Measurements from ENCODE around the gene ZFAND5.

DNA sequence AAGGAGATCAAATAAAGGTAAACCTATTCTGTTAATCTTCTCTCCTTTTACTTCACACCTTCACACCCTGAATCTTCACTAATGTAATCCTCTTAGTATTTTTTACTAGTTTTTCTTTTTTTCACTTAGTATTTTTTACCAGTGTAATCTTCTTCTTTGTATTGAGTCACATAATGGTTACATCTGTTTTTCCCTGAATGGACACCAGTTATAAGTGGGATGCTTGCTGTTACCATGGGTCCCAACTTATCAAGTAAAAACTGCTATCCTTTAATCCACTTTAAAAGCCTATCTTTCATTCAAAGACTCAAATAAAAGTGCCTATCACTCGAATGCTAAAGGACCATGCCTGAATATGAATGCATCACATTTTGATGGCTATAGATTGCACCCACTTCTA is 15.1 kb downstream of the ZFAND5 start:
- TF ChIP-seq, protein P1, sequence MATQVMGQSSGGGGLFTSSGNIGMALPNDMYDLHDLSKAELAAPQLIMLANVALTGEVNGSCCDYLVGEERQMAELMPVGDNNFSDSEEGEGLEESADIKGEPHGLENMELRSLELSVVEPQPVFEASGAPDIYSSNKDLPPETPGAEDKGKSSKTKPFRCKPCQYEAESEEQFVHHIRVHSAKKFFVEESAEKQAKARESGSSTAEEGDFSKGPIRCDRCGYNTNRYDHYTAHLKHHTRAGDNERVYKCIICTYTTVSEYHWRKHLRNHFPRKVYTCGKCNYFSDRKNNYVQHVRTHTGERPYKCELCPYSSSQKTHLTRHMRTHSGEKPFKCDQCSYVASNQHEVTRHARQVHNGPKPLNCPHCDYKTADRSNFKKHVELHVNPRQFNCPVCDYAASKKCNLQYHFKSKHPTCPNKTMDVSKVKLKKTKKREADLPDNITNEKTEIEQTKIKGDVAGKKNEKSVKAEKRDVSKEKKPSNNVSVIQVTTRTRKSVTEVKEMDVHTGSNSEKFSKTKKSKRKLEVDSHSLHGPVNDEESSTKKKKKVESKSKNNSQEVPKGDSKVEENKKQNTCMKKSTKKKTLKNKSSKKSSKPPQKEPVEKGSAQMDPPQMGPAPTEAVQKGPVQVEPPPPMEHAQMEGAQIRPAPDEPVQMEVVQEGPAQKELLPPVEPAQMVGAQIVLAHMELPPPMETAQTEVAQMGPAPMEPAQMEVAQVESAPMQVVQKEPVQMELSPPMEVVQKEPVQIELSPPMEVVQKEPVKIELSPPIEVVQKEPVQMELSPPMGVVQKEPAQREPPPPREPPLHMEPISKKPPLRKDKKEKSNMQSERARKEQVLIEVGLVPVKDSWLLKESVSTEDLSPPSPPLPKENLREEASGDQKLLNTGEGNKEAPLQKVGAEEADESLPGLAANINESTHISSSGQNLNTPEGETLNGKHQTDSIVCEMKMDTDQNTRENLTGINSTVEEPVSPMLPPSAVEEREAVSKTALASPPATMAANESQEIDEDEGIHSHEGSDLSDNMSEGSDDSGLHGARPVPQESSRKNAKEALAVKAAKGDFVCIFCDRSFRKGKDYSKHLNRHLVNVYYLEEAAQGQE (IDR thresholded peaks at IDR 0.05; ENCODE audit: borderline replicate concordance), result no peak
- TF ChIP-seq, protein P2, sequence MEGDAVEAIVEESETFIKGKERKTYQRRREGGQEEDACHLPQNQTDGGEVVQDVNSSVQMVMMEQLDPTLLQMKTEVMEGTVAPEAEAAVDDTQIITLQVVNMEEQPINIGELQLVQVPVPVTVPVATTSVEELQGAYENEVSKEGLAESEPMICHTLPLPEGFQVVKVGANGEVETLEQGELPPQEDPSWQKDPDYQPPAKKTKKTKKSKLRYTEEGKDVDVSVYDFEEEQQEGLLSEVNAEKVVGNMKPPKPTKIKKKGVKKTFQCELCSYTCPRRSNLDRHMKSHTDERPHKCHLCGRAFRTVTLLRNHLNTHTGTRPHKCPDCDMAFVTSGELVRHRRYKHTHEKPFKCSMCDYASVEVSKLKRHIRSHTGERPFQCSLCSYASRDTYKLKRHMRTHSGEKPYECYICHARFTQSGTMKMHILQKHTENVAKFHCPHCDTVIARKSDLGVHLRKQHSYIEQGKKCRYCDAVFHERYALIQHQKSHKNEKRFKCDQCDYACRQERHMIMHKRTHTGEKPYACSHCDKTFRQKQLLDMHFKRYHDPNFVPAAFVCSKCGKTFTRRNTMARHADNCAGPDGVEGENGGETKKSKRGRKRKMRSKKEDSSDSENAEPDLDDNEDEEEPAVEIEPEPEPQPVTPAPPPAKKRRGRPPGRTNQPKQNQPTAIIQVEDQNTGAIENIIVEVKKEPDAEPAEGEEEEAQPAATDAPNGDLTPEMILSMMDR (IDR thresholded peaks at IDR 0.05; ENCODE audit: poor library complexity, severe bottlenecking), result no peak
- no peak for TF ChIP-seq POLR2AphosphoS5 (IDR thresholded peaks at IDR 0.05)

All from neural cell (in vitro differentiated cells).